ENCODE measurements around the gene PDE4D.

The PDE4D gene

GRCh38 chr5:59560553-59560952, 333.0 kb downstream of the PDE4D start:
- DNase-seq (ENCODE audit: low read depth in 2 of 2, low spot score in 1 of 2) = no peak

DNA sequence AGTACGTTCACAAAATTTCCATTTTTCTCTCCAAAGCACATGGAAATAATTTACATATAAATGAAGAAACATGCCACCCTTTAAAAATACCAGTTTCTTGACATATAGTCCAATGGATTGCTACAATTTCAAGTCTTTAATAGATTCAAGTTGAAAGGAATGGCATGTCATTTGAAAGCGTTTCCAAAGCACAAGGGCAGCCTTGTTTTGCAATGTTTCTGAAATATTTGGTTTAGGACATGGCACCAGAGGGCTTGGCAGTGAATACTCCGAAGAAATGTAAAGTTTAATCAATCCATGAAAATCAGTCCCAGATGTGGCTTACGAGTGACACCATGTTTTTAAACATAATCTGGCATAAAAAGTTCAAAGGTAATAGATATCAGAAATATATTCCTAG, 333.7 kb downstream of the PDE4D start:
- no peak for DNase-seq (ENCODE audit: low read depth in 2 of 2, low spot score in 1 of 2)

DNA sequence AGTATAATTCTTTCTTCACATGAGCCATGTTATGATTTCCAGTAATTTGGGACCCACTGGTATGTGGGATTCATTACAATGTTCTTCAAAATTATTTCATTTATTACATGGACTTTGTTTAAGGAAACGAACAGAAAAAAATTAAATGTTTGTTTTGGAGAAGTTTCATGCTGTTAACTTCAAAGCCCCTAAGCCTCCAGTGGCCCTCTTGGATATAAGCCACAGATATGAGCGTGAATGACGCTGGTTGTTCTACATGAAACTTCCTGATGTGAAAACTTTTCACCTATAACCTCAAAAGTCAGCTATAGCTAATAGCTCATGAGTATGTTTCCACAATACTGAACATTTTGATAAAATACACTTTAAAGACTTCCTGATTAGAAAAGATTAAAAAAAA, 334.2 kb downstream of the PDE4D start:
- DNase-seq (ENCODE audit: low read depth in 2 of 2, low spot score in 1 of 2) = no peak

DNA sequence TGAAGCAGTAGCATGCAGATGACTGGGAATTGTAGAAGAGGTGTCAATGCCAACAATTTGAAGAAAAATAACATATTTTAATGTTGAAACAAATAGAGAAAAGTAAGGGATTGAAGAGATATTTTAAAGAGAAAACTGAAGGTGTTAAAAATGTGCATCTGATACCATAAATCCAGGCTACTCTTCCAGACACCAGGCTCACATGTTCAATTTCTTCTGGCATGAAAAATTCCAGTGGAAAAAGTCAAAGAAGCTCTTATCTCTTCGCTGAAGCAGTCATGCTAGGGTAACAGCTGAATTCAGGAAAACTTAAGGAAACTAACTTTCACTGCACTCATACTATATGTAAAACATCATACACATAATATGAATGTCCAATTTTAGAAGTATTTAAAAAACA, 335.0 kb downstream of the PDE4D start:
- DNase-seq (ENCODE audit: low read depth in 2 of 2, low spot score in 1 of 2) = no peak

DNA sequence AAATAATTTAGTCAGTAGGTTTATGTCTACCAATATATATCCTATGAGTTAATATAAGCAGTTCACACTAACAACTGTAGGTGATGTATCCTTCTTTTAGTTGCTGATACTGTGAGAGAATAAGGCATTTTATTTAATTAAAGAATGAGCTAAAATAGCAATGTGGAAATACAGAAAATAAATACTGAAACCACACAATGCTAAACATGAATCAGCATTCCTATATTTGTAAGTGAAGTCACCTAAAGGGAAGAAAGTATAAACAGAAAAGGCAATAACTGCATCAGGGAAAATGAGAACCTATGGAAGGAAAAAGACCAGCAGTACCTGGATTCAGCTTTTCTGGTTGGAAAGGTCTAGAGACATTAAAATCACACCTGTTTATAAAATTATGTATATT, 336.0 kb downstream of the PDE4D start:
- DNase-seq (ENCODE audit: low read depth in 2 of 2, low spot score in 1 of 2) = no peak

GRCh38 chr5:59555596-59555995, 337.9 kb downstream of the PDE4D start:
- no peak for DNase-seq (ENCODE audit: low read depth in 2 of 2, low spot score in 1 of 2)

DNA sequence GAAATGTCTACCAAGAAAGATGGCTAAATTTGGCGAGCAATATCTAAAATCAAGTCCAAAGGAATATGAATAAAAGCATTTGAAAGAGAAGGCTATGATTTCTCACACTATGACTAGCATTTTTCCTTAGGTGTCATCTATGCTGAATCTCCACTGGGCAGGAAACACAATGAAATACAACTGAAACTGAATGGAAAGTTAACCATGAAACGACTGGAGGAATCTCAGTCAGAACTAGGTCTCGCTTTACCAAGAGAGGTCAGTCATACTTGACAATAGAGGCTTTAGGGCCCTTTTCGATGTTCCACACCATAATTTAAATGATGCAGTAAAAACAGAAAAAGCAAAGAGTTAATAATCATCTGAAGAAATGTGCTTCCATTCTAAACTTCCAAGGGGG, 339.0 kb downstream of the PDE4D start:
- DNase-seq (ENCODE audit: low read depth in 2 of 2, low spot score in 1 of 2) = no peak

GRCh38 chr5:59553992-59554391, 339.5 kb downstream of the PDE4D start:
- DNase-seq (ENCODE audit: low read depth in 2 of 2, low spot score in 1 of 2) = no peak

GRCh38 chr5:59548807-59549357, 344.6 kb downstream of the PDE4D start:
- DNase-seq (ENCODE audit: low read depth in 2 of 2, low spot score in 1 of 2) = no peak

- no peak for DNase-seq (ENCODE audit: low read depth in 2 of 2, low spot score in 1 of 2)
These were observed 345.8 kb downstream of the PDE4D start for GRCh38 chr5:59547731-59548130.

GRCh38 chr5:59544573-59544972, 349.0 kb downstream of the PDE4D start:
- DNase-seq (ENCODE audit: low read depth in 2 of 2, low spot score in 1 of 2) = no peak

DNA sequence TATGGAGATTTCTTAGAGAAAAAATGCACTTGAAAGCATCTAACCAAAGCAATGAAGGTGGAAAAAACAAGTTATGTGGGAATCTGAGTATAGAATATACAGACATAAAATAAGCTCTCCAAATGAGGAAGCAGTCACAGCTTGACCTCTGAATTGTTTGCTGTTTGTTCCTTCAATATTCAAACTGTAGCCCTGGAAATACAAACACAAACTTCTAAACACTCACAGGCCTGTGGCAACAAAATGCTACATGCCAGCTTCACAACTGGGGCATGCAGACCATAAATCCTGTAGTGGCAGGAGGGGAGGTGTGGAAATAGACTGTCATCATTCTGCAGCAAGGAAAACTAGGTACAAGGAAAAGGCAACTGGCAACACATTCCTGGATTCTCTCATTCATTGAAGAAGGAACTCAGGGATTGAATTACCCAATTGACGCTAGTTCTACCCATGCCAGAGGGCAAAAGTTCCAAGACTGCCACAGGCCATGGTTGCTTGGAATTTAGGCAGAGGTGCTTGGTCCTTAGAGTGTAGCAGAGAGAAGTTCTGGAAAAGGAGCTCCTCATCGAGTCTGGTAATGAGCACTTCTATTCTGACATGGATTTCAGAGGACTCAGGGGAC, 349.6 kb downstream of the PDE4D start:
- DNase-seq (ENCODE audit: low read depth in 2 of 2, low spot score in 1 of 2) = no peak

DNA sequence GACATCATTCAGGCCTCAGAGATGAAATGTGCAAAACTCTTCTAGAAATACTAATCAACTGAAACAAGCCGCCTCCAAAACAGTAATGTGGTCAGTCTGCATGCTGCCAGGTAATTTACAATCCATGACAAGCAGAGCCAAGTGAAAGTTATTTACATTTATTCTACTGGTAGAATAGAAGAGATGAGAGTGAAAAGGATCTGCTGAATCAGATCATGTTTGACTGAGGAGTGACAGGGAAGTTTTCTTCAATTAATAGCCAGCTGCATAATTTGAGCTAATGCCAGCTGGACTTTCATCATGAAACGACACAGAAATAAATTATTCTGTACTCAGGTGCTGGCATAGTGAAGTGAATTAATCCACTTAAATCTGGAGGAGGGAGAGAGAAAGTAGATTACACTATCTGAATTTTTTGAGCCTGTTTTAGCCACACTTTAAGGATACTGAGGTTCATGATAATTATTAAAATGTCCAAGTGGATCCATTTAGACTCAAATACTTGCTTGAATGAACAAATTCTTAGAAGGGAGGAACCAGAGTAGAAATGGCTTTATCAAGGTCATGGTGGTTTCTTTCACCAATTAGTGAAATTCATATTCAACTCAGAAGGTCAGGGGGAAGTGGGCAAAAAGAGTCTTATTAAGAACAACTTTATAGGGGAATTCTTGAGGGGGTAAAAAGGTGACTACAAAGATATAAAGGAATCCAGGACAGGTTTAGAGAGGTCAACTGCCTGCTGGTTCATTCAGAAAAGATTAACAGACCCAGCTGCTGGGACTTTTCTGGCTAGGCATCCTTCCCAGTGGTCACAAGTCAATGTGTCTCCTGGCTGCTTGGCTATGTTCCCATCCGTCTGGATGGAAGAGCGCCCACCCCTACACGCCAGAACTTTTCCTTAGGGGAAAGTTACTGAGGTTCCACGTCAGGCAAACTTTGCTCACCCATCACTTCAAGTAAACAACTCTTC, 350.4 kb downstream of the PDE4D start:
- DNase-seq (ENCODE audit: low read depth in 2 of 2, low spot score in 1 of 2) = no peak

- no peak for DNase-seq (ENCODE audit: low read depth in 2 of 2, low spot score in 1 of 2)
These were observed 351.2 kb downstream of the PDE4D start for GRCh38 chr5:59542306-59542705.

DNA sequence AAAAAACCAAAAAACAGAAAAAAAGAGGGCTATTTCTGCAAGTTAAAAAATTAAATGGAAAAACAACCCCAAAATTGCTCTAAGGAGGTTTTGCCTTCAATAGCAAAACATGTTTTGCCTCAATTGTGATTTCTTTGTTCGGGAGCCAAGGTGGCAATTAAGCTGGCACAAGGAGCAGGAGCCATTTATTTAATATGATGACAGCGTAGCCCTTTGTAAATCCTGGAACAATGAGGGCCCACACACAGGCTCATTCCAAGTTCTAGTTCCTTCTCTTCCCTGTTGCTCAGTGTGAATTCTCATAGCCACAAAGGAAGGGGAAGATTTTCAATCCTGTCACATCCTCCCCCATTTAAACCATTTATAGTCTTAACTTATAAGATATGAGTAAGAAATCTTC, 353.2 kb downstream of the PDE4D start:
- DNase-seq (ENCODE audit: low read depth in 2 of 2, low spot score in 1 of 2) = no peak

DNA sequence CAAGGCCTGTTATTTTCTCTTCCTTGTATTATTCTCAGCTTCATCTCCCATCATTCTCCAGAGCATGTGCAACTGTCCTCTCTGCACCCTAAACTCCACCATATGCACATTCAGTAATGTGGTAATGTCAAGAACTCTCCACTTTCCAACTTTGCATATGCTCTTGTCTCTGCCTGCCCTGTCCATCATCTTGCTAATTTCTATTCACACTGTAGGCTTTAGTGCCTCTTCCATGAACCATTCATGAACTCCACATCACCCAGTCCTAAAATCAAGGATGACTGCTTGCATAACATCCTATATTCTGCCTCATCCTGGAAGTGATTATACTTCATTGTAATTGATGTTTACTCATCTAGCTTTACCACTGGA, 354.8 kb downstream of the PDE4D start:
- DNase-seq (ENCODE audit: low read depth in 2 of 2, low spot score in 1 of 2) = no peak

DNA sequence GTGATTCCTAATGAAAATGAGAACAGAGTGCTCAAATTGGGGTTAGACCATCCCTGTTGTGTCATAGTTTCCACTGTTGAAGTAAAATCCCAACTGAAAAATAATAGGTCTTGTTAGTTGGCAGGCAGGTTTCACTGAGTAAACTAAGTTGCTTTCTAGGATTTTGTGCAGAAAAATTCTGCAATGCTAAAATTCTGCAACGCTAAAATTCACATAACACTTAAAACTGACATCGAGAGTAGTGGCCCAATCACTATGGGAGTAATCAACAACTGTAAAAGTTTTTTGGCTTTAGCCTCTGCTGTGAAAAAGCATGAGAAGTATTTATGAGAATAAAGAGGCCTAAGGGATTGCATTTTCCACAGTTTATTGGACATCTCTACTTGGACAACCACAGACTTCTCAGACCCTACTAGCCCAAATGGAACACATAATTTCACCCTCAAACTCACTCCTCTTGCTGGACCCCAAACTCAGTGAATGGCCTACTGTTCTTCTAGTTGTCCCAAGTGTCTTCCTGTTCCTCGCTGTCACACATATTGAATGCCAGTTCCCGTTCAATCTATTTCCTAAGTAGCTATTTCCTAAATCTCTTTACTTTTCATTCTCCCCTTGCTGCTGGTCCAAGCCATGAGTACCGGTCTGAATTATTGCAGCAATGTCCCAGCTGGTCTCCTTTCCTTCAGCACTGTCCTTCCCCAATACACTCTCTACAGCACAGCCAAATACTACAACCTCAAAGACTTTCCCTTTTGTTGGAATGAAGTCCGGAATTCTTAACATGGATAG, 355.4 kb downstream of the PDE4D start:
- no peak for DNase-seq (ENCODE audit: low read depth in 2 of 2, low spot score in 1 of 2)

- DNase-seq (ENCODE audit: low read depth in 2 of 2, low spot score in 1 of 2) = no peak
These were observed 356.7 kb downstream of the PDE4D start for GRCh38 chr5:59536875-59537274.

GRCh38 chr5:59535561-59535960, 358.0 kb downstream of the PDE4D start:
- DNase-seq (ENCODE audit: low read depth in 2 of 2, low spot score in 1 of 2) = no peak

DNA sequence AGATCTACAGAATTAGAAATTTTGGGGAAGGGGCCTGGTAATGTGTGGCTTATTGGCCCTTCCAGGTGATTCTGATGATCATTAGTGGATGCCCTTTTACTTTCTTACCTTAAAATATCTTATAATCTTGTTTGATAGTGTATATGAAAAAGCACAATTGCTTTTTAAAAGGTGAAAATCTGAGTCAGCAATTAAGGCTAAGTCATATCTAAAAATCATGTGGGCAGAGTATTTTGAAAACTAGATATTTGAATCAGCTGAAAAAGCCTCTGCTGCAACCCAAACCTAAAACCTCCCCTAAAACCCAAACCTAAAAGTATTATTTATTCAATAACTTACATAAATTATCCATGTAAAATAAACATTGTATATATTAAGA, 359.8 kb downstream of the PDE4D start:
- DNase-seq (ENCODE audit: low read depth in 2 of 2, low spot score in 1 of 2) = no peak

DNA sequence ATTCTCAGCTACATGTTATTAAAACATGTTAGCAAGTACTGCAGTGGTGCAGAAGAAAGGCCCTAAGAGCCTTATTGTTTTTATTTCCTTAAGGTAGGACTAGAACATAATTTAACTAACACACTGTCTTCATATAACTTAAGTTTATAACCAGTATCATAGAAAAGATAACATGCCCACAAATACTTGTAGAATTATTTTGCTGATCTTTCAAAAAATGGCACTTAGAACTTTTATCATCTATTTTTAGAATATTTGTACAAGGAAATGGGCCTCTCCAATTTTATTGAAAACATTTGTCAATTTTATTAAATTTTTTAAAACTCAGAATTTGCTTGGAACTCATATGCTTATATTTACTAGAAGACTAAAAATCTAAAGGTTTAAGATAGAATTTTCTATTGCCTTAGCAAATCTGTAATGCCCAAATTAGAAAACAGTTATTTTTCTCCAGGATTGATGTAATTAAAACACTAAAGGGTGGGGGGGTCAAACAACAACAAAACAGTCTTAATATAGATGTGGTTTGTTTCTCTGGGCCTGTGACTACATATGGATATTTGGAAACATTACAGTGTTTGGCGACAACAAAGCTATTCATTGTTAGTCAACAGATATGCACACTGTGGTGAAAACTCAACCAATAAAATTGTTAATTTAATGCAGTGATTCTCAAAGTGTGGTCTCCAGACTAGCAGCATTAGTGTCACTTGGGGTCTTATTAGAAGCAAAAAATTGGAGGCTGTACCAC, 360.4 kb downstream of the PDE4D start:
- no peak for DNase-seq (ENCODE audit: low read depth in 2 of 2, low spot score in 1 of 2)

Measured in stimulated activated CD8-positive, alpha-beta memory T cell treated with anti-CD3 and anti-CD28 coated beads, Interleukin-4, amount 100 ng/mL, for 4 hours (primary cell).